ENCODE data around the gene ZC2HC1B. TPM values are rescaled to one million over a fixed set of nuclear protein-coding genes. Genes with fewer than 3 reads are reported as not detected.

The ZC2HC1B gene
- total RNA-seq, 3 donors from 2014 or later (not counting 1 experiment from before 2014, with no cell fraction given): not detected

- WGBS (ENCODE audit: insufficient coverage): 76% methylated on average over 6 of the region's 6 CpGs
- no peaks in the 10 kb centered on the region for H3K36me3 Mint-ChIP-seq
- no peak for TF ChIP-seq CTCF (IDR thresholded peaks at IDR 0.05)
Observed at GRCh38 chr6:143823548-143823947, 40.7 kb upstream of the ZC2HC1B start.

GRCh38 chr6:143828572-143828971, 35.7 kb upstream of the ZC2HC1B start:
- H3K36me3 Mint-ChIP-seq: no peaks in the 10 kb centered on the region
- Histone ChIP-seq H3K4me1 (ENCODE audit: control insufficient read depth, insufficient read depth, low read length) (no peaks in the 10 kb centered on the region), H3K4me3 (ENCODE audit: low read length) (no peak overlapping the region), H3K9me3 (ENCODE audit: control insufficient read depth, insufficient read depth, low read length) (no peaks in the 10 kb centered on the region), H3K27ac (ENCODE audit: low read length) (no peak overlapping the region), H3K27me3 (ENCODE audit: control insufficient read depth, insufficient read depth, low read length) (no peaks in the 10 kb centered on the region), H3K36me3 (ENCODE audit: control insufficient read depth, insufficient read depth, low read length) (peaks cover 4% of the 10 kb centered on the region)
- intact Hi-C loops (cut with micrococcal nuclease): no loop called here
- H3K27me3 Mint-ChIP-seq (ENCODE audit: low read depth in 2 of 2): no peaks in the 10 kb centered on the region
- no peaks in the 10 kb centered on the region for H3K4me1 Mint-ChIP-seq
- no peak overlapping the region for H3K27ac Mint-ChIP-seq
- H3K4me3 Mint-ChIP-seq: no peak overlapping the region
- no peaks in the 10 kb centered on the region for H3K9me3 Mint-ChIP-seq
- TF ChIP-seq CTCF (IDR thresholded peaks at IDR 0.05): no peak
- no peak for DNase-seq
- ATAC-seq: no peak

More at GRCh38 chr6:143823548-143823947, 40.7 kb upstream of the ZC2HC1B start:
- Mint-ChIP-seq H3K4me3 (no peak overlapping the region), H3K9me3 (no peaks in the 10 kb centered on the region), H3K4me1 (no peaks in the 10 kb centered on the region), H3K27me3 (ENCODE audit: low read depth in 2 of 2) (no peaks in the 10 kb centered on the region), H3K27ac (no peak overlapping the region)
- ATAC-seq: no peak
- H3K9me3 ChIP-seq (ENCODE audit: control insufficient read depth, insufficient read depth, low read length): no peaks in the 10 kb centered on the region
- no peaks in the 10 kb centered on the region for H3K4me1 ChIP-seq (ENCODE audit: control insufficient read depth, insufficient read depth, low read length)
- no peak overlapping the region for H3K27ac ChIP-seq (ENCODE audit: low read length)
- peaks cover 6% of the 10 kb centered on the region for H3K36me3 ChIP-seq (ENCODE audit: control insufficient read depth, insufficient read depth, low read length)
- no peak for DNase-seq
- no peaks in the 10 kb centered on the region for H3K27me3 ChIP-seq (ENCODE audit: control insufficient read depth, insufficient read depth, low read length)
- H3K4me3 ChIP-seq (ENCODE audit: low read length): no peak overlapping the region
- intact Hi-C loops (cut with micrococcal nuclease): no loop called here

- TF ChIP-seq CTCF (IDR thresholded peaks at IDR 0.05): no peak
- intact Hi-C loops (cut with micrococcal nuclease): no loop called here
- Histone ChIP-seq H3K27me3 (ENCODE audit: control insufficient read depth, insufficient read depth, low read length) (no peaks in the 10 kb centered on the region), H3K27ac (ENCODE audit: low read length) (no peak overlapping the region), H3K4me1 (ENCODE audit: control insufficient read depth, insufficient read depth, low read length) (no peaks in the 10 kb centered on the region), H3K9me3 (ENCODE audit: control insufficient read depth, insufficient read depth, low read length) (no peaks in the 10 kb centered on the region), H3K4me3 (ENCODE audit: low read length) (no peak overlapping the region), H3K36me3 (ENCODE audit: control insufficient read depth, insufficient read depth, low read length) (no peaks in the 10 kb centered on the region)
- Mint-ChIP-seq H3K27ac (no peak overlapping the region), H3K36me3 (no peaks in the 10 kb centered on the region), H3K9me3 (no peaks in the 10 kb centered on the region), H3K4me3 (no peak overlapping the region), H3K27me3 (ENCODE audit: low read depth in 2 of 2) (peaks cover 0 to 4% of the 10 kb centered on the region in 2 donors), H3K4me1 (no peaks in the 10 kb centered on the region)
- ATAC-seq (no peak), DNase-seq (no peak)
- 100% methylated on average over 2 of the region's 2 CpGs for WGBS (ENCODE audit: insufficient coverage)
Observed at GRCh38 chr6:143836150-143836549, 28.1 kb upstream of the ZC2HC1B start.

GRCh38 chr6:143838395-143838794, 25.9 kb upstream of the ZC2HC1B start:
- Mint-ChIP-seq H3K27ac (no peak overlapping the region), H3K9me3 (no peaks in the 10 kb centered on the region), H3K27me3 (ENCODE audit: low read depth in 2 of 2) (peaks cover 0 to 5% of the 10 kb centered on the region in 2 donors), H3K4me3 (no peak overlapping the region), H3K36me3 (no peaks in the 10 kb centered on the region), H3K4me1 (peaks cover 6% of the 10 kb centered on the region in 2 donors)
- intact Hi-C loops (cut with micrococcal nuclease): no loop called here
- WGBS (ENCODE audit: insufficient coverage): 89% methylated on average over 4 of the region's 5 CpGs
- DNase-seq: no peak
- Histone ChIP-seq H3K4me3 (ENCODE audit: low read length) (no peak overlapping the region), H3K27me3 (ENCODE audit: control insufficient read depth, insufficient read depth, low read length) (no peaks in the 10 kb centered on the region), H3K36me3 (ENCODE audit: control insufficient read depth, insufficient read depth, low read length) (no peaks in the 10 kb centered on the region), H3K4me1 (ENCODE audit: control insufficient read depth, insufficient read depth, low read length) (peaks cover 8% of the 10 kb centered on the region), H3K27ac (ENCODE audit: low read length) (no peak overlapping the region), H3K9me3 (ENCODE audit: control insufficient read depth, insufficient read depth, low read length) (no peaks in the 10 kb centered on the region)
- no peak for ATAC-seq
- no peak for TF ChIP-seq CTCF (IDR thresholded peaks at IDR 0.05)

All from natural killer cell (primary cell).